Hepatocyte (in vitro differentiated cells): ENCODE results near the gene LRRC3. TPM values are rescaled to one million over a fixed set of nuclear protein-coding genes. Genes with fewer than 3 reads are reported as not detected.

Experiments
- DNase-seq: peaks from one replicate; pipeline ENCODE4 v3.0.0-alpha.2; 2016; ENCODE audit warnings: low spot score
- H2AFZ ChIP-seq: fragments of 200-600 bp; sonication (generic); 2 replicates; pipeline ENCODE4 v1.6.0; 2016; ENCODE audit warnings: antibody characterized with exemption, mild to moderate bottlenecking
- H3K27ac ChIP-seq: fragments of 200-600 bp; sonication (generic); 2 replicates; pipeline ENCODE4 v1.5.1; 2016; ENCODE audit warnings: mild to moderate bottlenecking
- H3K27me3 ChIP-seq: fragments of 200-600 bp; sonication (generic); 2 replicates; pipeline ENCODE4 v1.6.1; 2016
- H3K36me3 ChIP-seq: fragments of 200-600 bp; sonication (generic); replicated peaks from 2 replicates; pipeline ENCODE4 v1.5.1; 2016; ENCODE audit warnings: low read depth; ENCODE audit not compliant: insufficient read depth
- H3K4me1 ChIP-seq: fragments of 200-600 bp; sonication (generic); 2 replicates; pipeline ENCODE4 v1.5.1; 2016; ENCODE audit warnings: mild to moderate bottlenecking, moderate library complexity; ENCODE audit not compliant: insufficient read depth
- H3K4me2 ChIP-seq: fragments of 200-600 bp; sonication (generic); 2 replicates; pipeline ENCODE4 v1.6.0; 2016
- H3K4me3 ChIP-seq: fragments of 200-600 bp; sonication (generic); 2 replicates; pipeline ENCODE4 v1.5.1; 2016; ENCODE audit warnings: mild to moderate bottlenecking
- H3K79me2 ChIP-seq: fragments of 200-600 bp; sonication (generic); 2 replicates; pipeline ENCODE4 v1.6.0; 2017; ENCODE audit warnings: mild to moderate bottlenecking
- H3K9me2 ChIP-seq: fragments of 200-600 bp; sonication (generic); replicated peaks from 2 replicates; pipeline ENCODE4 v1.6.0; 2017; ENCODE audit warnings: mild to moderate bottlenecking; ENCODE audit not compliant: insufficient read depth
- H3K9me3 ChIP-seq: fragments of 200-600 bp; sonication (generic); 2 replicates; pipeline ENCODE4 v1.5.1; 2016; ENCODE audit warnings: low read depth, mild to moderate bottlenecking
- H4K20me1 ChIP-seq: fragments of 200-600 bp; sonication (generic); 2 replicates; pipeline ENCODE4 v1.6.0; 2016; ENCODE audit warnings: mild to moderate bottlenecking; ENCODE audit not compliant: insufficient read depth, poor library complexity, severe bottlenecking
- CTCF ChIP-seq: fragments of 200-600 bp; sonication (generic); IDR thresholded peaks from 2 replicates; pipeline ENCODE4 v1.5.1; 2016; ENCODE audit warnings: antibody characterized with exemption, mild to moderate bottlenecking; ENCODE audit not compliant: poor library complexity
- EZH2 ChIP-seq: fragments of 200-600 bp; sonication (generic); IDR thresholded peaks from 2 replicates; pipeline ENCODE4 v1.6.1; 2016; ENCODE audit warnings: antibody characterized with exemption, mild to moderate bottlenecking, borderline replicate concordance
- EZH2phosphoT487 ChIP-seq: fragments of 200-600 bp; sonication (generic); IDR thresholded peaks from one replicate; pipeline ENCODE4 v1.6.1; 2018; ENCODE audit warnings: antibody characterized with exemption, mild to moderate bottlenecking, low read depth, moderate library complexity; ENCODE audit not compliant: unreplicated experiment, severe bottlenecking
- WGBS: methylation state at CpG from one replicate; pipeline ENCODE4 v1.1.6; 2016; ENCODE audit warnings: low lambda C conversion rate; ENCODE audit errors: missing lambda C conversion rate; 5-methylcytosine and 5-hydroxymethylcytosine counted together
- polyA plus RNA-seq: library from polyadenylated mRNA; unstranded; fragments of >200 nt; fragmentation: Nextera tagmentation; extraction: Ambion mirVana; gene quantifications from 2 replicates; pipeline ENCODE4 v1.2.1, GENCODE V29; 2016
- total RNA-seq: library from RNA; depleted of rRNA; stranded (reverse); fragments of >200 nt; gene quantifications from 2 replicates; pipeline ENCODE4 v1.2.3, GENCODE V29; 2014

The LRRC3 gene
- total and polyA plus RNA-seq, 2 experiments from 2014 or later = 7.2 to 7.3 TPM

- no peaks in the 10 kb centered on the region for H3K9me3 ChIP-seq
- no peak overlapping the region for H3K4me3 ChIP-seq
- DNase-seq = no peak
- no peak overlapping the region for H3K4me2 ChIP-seq
- H3K27me3 ChIP-seq = no peaks in the 10 kb centered on the region
- H3K9me2 ChIP-seq = no peaks in the 10 kb centered on the region
- no peak for TF ChIP-seq CTCF
- TF ChIP-seq EZH2 = no peak
- no peak for TF ChIP-seq EZH2phosphoT487
- H3K79me2 ChIP-seq = no peaks in the 10 kb centered on the region
- whole genome bisulfite sequencing = 88% methylated on average over 25 of the region's 25 CpGs
- H3K27ac ChIP-seq = no peak overlapping the region
- no peaks in the 10 kb centered on the region for H4K20me1 ChIP-seq
- peaks cover 9% of the 10 kb centered on the region for H3K4me1 ChIP-seq
- no peak overlapping the region for H2AFZ ChIP-seq
- H3K36me3 ChIP-seq = no peaks in the 10 kb centered on the region
Observed at GRCh38 chr21:44462086-44462833, 7.0 kb downstream of the LRRC3 start.

- no peak overlapping the region for H3K4me2 ChIP-seq
- no peaks in the 10 kb centered on the region for H3K36me3 ChIP-seq
- H3K27me3 ChIP-seq = no peaks in the 10 kb centered on the region
- H3K9me2 ChIP-seq = no peaks in the 10 kb centered on the region
- no peaks in the 10 kb centered on the region for H4K20me1 ChIP-seq
- TF ChIP-seq CTCF (no peak), EZH2phosphoT487 (no peak), EZH2 (no peak)
- no peaks in the 10 kb centered on the region for H3K79me2 ChIP-seq
- no peak overlapping the region for H2AFZ ChIP-seq
- WGBS = 93% methylated on average over 8 of the region's 11 CpGs
- no peaks in the 10 kb centered on the region for H3K9me3 ChIP-seq
- no peak overlapping the region for H3K27ac ChIP-seq
- H3K4me1 ChIP-seq = peaks cover 5% of the 10 kb centered on the region
- H3K4me3 ChIP-seq = no peak overlapping the region
- no peak for DNase-seq
Observed at GRCh38 chr21:44462834-44463200, 7.5 kb downstream of the LRRC3 start.

GRCh38 chr21:44463724-44464123 lies 8.4 kb downstream of the LRRC3 start:
- no peaks in the 10 kb centered on the region for H3K9me3 ChIP-seq
- DNase-seq = no peak
- peaks cover 2% of the 10 kb centered on the region for H3K4me1 ChIP-seq
- no peaks in the 10 kb centered on the region for H3K79me2 ChIP-seq
- no peak overlapping the region for H2AFZ ChIP-seq
- no peaks in the 10 kb centered on the region for H3K9me2 ChIP-seq
- H3K4me3 ChIP-seq = no peak overlapping the region
- H4K20me1 ChIP-seq = no peaks in the 10 kb centered on the region
- no peak overlapping the region for H3K27ac ChIP-seq
- H3K36me3 ChIP-seq = no peaks in the 10 kb centered on the region
- H3K27me3 ChIP-seq = no peaks in the 10 kb centered on the region
- 86% methylated on average over 30 of the region's 30 CpGs for WGBS
- no peak overlapping the region for H3K4me2 ChIP-seq
- TF ChIP-seq EZH2 = no peak
- TF ChIP-seq EZH2phosphoT487 = no peak

- TF ChIP-seq EZH2phosphoT487 (no peak), EZH2 (no peak), CTCF (no peak)
- Histone ChIP-seq H3K27me3 (no peaks in the 10 kb centered on the region), H2AFZ (no peak overlapping the region), H3K27ac (no peak overlapping the region), H3K9me3 (no peaks in the 10 kb centered on the region), H3K9me2 (no peaks in the 10 kb centered on the region), H3K79me2 (no peaks in the 10 kb centered on the region), H3K4me3 (no peak overlapping the region), H3K4me1 (no peaks in the 10 kb centered on the region), H3K4me2 (no peak overlapping the region), H4K20me1 (no peaks in the 10 kb centered on the region), H3K36me3 (no peaks in the 10 kb centered on the region)
- WGBS = 90% methylated on average over 12 of the region's 12 CpGs
- no peak for DNase-seq
Observed at GRCh38 chr21:44464351-44464750, 9.0 kb downstream of the LRRC3 start.
